Endothelial cell (in vitro differentiated cells): Measurements from ENCODE around the gene MYMK. TPM values are rescaled to one million over a fixed set of nuclear protein-coding genes. Genes with fewer than 3 reads are reported as not detected.
A peak's percentile ranks its signal among the peaks of the same experiment; 100 is the strongest.
"Not testable (repeated sequence)": the region's sequence is repeated elsewhere in the genome, so short reads cannot be mapped to it uniquely, and the experiment has no call there.

ENCODE experiments used
- DNase-seq: peaks from one replicate; pipeline ENCODE4 v3.0.0; 2021; ENCODE audit warnings: low spot score
- H3K27ac Mint-ChIP-seq: one replicate; pipeline ENCODE4 v1.8.0; 2021; ENCODE audit warnings: mixed read lengths, inconsistent platforms; ENCODE audit not compliant: unreplicated experiment
- H3K27me3 Mint-ChIP-seq: one replicate; pipeline ENCODE4 v1.8.0; 2021; ENCODE audit warnings: mild to moderate bottlenecking, moderate library complexity, mixed read lengths, inconsistent platforms; ENCODE audit not compliant: unreplicated experiment
- H3K36me3 Mint-ChIP-seq: one replicate; pipeline ENCODE4 v1.8.0; 2021; ENCODE audit warnings: mild to moderate bottlenecking, low read depth, mixed read lengths, inconsistent platforms; ENCODE audit not compliant: unreplicated experiment
- H3K4me1 Mint-ChIP-seq: one replicate; pipeline ENCODE4 v1.8.0; 2021; ENCODE audit warnings: mild to moderate bottlenecking, mixed read lengths, inconsistent platforms; ENCODE audit not compliant: unreplicated experiment
- H3K4me3 Mint-ChIP-seq: one replicate; pipeline ENCODE4 v1.8.0; 2021; ENCODE audit warnings: mild to moderate bottlenecking, mixed read lengths, inconsistent platforms; ENCODE audit not compliant: unreplicated experiment
- H3K9me3 Mint-ChIP-seq: one replicate; pipeline ENCODE4 v1.8.0; 2021; ENCODE audit warnings: mixed read lengths, inconsistent platforms; ENCODE audit not compliant: unreplicated experiment
- total RNA-seq: library from RNA; stranded (reverse); fragmentation: NEBNext Ultra II Directional; extraction: Animal tissue kit (Norgen Biotek cat#: 25700); gene quantifications from one replicate; pipeline ENCODE4 v1.2.1, GENCODE V29; 2021; ENCODE audit not compliant: unreplicated experiment
- TF ChIP-seq, protein P1 (sequence below): fragments of 200-600 bp; sonication (generic); IDR thresholded peaks from one replicate; pipeline ENCODE4 v1.5.0; 2021; ENCODE audit warnings: antibody characterized with exemption; ENCODE audit not compliant: unreplicated experiment

MYMK gene
- total RNA-seq, 1 donor from 2014 or later: not detected

DNA sequence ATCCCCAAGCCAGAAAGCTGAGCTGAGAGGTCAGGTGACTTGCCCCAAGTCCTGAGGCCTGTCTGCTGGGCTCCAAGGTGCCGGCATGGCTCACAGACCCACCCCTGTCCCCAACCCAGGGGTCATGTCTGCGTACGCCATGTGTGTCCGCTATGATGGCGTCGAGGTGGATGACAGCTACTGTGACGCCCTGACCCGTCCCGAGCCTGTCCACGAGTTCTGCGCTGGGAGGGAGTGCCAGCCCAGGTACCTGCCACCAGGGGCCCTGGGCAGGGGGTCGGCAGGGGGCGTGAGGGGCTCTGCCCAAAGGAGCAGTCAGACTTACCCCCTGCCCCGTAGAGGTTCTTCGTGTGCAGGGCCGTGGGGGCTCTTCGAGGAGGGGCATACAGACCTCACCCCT is 42.1 kb upstream of the MYMK start:
- no peak for DNase-seq
- H3K27ac Mint-ChIP-seq: no peak overlapping the region
- peaks cover 10% of the 10 kb centered on the region for H3K4me1 Mint-ChIP-seq
- no peaks in the 10 kb centered on the region for H3K9me3 Mint-ChIP-seq
- H3K36me3 Mint-ChIP-seq: no peaks in the 10 kb centered on the region
- TF ChIP-seq, protein P1, sequence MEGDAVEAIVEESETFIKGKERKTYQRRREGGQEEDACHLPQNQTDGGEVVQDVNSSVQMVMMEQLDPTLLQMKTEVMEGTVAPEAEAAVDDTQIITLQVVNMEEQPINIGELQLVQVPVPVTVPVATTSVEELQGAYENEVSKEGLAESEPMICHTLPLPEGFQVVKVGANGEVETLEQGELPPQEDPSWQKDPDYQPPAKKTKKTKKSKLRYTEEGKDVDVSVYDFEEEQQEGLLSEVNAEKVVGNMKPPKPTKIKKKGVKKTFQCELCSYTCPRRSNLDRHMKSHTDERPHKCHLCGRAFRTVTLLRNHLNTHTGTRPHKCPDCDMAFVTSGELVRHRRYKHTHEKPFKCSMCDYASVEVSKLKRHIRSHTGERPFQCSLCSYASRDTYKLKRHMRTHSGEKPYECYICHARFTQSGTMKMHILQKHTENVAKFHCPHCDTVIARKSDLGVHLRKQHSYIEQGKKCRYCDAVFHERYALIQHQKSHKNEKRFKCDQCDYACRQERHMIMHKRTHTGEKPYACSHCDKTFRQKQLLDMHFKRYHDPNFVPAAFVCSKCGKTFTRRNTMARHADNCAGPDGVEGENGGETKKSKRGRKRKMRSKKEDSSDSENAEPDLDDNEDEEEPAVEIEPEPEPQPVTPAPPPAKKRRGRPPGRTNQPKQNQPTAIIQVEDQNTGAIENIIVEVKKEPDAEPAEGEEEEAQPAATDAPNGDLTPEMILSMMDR: no peak
- no peak overlapping the region for H3K4me3 Mint-ChIP-seq
- H3K27me3 Mint-ChIP-seq: peaks cover 7% of the 10 kb centered on the region

DNA sequence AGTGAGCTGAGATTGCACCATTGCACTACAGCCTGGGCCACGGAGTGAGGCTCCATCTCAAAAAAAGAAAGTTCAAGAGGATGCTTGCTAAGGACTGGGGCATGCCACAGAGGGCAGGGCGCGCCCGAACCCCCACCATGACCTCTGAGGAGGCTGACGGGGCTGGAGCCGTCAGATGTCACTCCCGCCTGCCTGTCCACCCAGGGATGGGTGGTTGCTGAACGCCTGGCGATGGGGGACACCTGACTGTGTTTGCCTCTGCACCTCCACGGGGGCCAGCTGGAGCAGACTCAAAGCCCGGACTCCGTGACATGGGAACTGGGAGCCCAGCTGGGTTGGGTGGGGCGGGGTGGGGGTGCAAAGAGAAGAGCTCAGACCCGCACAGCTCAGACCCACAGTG is 41.6 kb upstream of the MYMK start:
- Mint-ChIP-seq H3K4me3 (no peak overlapping the region), H3K36me3 (peaks cover 4% of the 10 kb centered on the region), H3K4me1 (peaks cover 10% of the 10 kb centered on the region)

DNA sequence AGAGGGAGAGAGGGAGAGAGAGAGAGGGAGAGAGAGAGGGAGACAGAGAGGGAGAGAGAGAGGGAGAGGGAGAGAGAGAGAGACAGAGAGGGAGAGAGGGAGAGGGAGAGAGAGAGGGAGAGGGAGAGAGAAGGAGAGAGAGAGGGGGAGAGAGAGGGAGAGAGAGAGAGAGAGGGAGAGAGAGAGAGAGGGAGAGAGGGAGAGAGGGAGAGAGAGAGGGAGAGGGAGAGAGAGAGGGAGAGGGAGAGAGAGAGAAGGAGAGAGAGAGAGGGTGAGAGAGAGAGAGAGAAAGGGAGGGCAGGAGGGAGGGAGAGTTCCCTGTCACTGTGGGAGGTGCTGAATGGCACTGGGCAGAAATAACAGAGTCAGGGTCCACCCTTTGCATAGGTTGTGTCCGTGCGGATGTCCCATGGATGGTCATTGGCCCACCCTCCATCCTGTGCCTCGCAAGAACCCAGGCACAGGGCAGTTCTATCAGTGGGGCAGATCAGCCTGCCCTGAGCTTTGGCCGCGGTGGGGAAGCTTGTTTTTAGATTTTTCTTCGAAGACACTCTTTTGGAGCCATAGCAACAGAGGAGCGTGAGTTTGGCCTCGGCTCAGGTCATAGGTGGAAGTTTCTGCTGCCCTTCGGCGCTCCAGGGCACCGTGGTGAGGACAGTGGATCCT is 39.8 kb upstream of the MYMK start:
- Mint-ChIP-seq H3K4me3 (no peak overlapping the region), H3K9me3 (no peaks in the 10 kb centered on the region), H3K27me3 (peaks cover 11% of the 10 kb centered on the region), H3K36me3 (peaks cover 4% of the 10 kb centered on the region), H3K27ac (peak overlapping the region; percentile 42), H3K4me1 (peaks cover 12% of the 10 kb centered on the region)
- TF ChIP-seq, protein P1: no peak
- no peak for DNase-seq

More for the DNA sequence above, 41.6 kb upstream of the MYMK start:
- DNase-seq: no peak
- TF ChIP-seq, protein P1: no peak
- H3K27me3 Mint-ChIP-seq: peaks cover 11% of the 10 kb centered on the region
- H3K27ac Mint-ChIP-seq: no peak overlapping the region
- H3K9me3 Mint-ChIP-seq: no peaks in the 10 kb centered on the region

DNA sequence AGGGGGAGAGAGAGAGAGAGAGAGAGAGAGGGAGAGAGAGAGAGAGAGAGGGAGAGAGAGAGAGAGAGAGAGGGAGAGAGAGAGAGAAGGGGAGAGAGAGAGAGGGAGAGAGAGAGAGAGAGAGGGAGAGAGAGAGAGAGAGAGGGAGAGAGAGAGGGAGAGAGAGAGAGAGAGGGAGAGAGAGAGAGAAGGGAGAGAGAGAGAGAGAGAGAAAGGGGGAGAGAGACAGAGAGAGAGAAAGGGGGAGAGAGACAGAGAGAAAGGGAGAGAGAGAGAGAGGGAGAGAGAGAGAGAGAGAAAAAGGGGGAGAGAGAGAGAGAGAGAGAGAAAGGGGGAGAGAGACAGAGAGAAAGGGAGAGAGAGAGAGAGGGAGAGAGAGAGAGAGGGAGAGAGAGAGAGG is 39.1 kb upstream of the MYMK start:
- Mint-ChIP-seq H3K27ac (peak overlapping the region; percentile 15), H3K4me1 (peaks cover 16% of the 10 kb centered on the region), H3K27me3 (peaks cover 11% of the 10 kb centered on the region)
- not testable (repeated sequence) for H3K4me3 Mint-ChIP-seq, H3K9me3 Mint-ChIP-seq, DNase-seq, H3K36me3 Mint-ChIP-seq

DNA sequence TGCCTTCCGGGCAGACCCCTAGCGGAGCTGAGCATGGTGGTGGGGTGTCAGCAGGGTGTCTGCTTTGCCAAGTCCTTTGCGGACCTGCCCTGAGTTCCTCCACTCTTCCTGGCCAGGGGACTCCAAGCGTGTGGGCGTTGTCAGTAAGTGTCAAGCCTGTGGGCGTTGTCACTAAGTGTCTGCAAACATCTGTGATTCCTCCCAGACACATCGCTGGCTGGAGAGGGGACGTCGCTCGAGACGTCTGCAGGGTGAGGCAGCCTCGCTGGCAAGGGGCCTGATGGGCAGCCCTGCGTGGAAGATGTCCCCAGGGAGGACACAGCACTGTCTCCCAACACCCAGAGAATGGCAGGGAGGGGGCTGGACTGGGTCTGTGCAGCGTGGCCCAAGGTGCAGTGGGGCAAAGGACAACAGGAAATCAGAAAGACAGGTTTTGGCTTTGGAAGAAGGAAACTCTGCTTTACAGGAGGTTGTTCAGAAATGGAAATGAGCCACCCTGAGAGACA is 38.6 kb upstream of the MYMK start:
- no peak for DNase-seq
- peak overlapping the region; percentile 15 for H3K27ac Mint-ChIP-seq
- no peak overlapping the region for H3K4me3 Mint-ChIP-seq
- TF ChIP-seq, protein P1: no peak
- H3K36me3 Mint-ChIP-seq: peaks cover 4% of the 10 kb centered on the region
- H3K4me1 Mint-ChIP-seq: peaks cover 21% of the 10 kb centered on the region
- peaks cover 11% of the 10 kb centered on the region for H3K27me3 Mint-ChIP-seq
- no peaks in the 10 kb centered on the region for H3K9me3 Mint-ChIP-seq
